Stimulated activated CD8-positive, alpha-beta memory T cell treated with anti-CD3 and anti-CD28 coated beads, Interleukin-12 subunit alpha, Interleukin-12 subunit beta, amount 100 ng/mL, for 24 hours (primary cell): ENCODE data around the gene RNASEH1.
"Not testable (repeated sequence)": the region's sequence is repeated elsewhere in the genome, so short reads cannot be mapped to it uniquely, and the experiment has no call there.

Experiments
- DNase-seq: peaks from one replicate; pipeline ENCODE4 v3.0.0-alpha.2; 2020; ENCODE audit errors: extremely low read depth

Gene RNASEH1

GRCh38 chr2:3519255-3520205, 38.6 kb downstream of the RNASEH1 start, which contains the start of gene ADI1:
TSS of gene ADI1 (minus strand) at chr2:3519531. CDS start at chr2:3519487, 44 bp downstream.
- DNase-seq, result peak; percentile 38

GRCh38 chr2:3518496-3519254, 39.5 kb downstream of the RNASEH1 start:
- DNase-seq, result peak; percentile 98

- DNase-seq, result no peak
Measured at GRCh38 chr2:3517948-3518495, 40.1 kb downstream of the RNASEH1 start.

GRCh38 chr2:3516831-3517230, 41.3 kb downstream of the RNASEH1 start:
- no peak for DNase-seq

GRCh38 chr2:3515438-3515837, 42.7 kb downstream of the RNASEH1 start:
- not testable (repeated sequence) for DNase-seq

- no peak for DNase-seq
Measured at GRCh38 chr2:3513026-3513810, 44.9 kb downstream of the RNASEH1 start.

DNA sequence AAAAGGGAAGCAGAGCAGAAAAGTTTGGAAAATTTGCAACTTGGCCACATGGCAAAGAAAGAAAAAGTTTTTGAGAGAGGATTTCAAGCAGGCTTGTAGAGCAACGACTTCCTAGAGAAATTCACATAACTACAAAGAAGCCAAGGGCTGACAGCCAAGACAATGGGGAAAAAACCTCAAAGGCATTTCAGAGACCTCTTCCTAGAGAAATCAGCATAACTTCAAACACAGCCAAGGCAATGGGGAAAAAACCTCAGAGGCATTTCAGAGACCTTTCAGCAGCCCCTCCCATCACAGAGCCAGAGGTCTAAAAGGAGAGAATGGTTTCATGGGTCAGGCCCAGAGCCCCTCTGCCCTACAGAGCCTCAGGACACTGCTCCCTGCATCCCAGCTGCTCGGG, 46.0 kb downstream of the RNASEH1 start:
- no peak for DNase-seq

- no peak for DNase-seq
Measured at GRCh38 chr2:3505771-3506170, 52.4 kb downstream of the RNASEH1 start.

GRCh38 chr2:3504741-3505140, 53.4 kb downstream of the RNASEH1 start:
- DNase-seq, result no peak

GRCh38 chr2:3503483-3503882, 54.6 kb downstream of the RNASEH1 start:
- no peak for DNase-seq

DNA sequence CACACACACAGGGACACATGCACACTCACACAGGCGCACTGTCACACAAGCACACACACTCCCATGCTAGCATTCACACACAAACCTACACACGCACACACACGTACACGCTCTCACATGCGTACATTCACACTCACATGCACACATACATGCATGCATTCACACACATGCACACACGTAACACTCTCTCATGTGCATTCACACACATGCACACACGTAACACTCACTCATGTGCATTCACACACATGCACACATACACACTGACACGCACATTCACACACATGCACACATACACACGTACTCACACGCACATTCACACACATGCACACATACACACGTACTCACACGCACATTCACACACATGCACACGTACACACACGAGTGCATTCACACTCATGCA, 55.1 kb downstream of the RNASEH1 start:
- DNase-seq, result no peak

DNA sequence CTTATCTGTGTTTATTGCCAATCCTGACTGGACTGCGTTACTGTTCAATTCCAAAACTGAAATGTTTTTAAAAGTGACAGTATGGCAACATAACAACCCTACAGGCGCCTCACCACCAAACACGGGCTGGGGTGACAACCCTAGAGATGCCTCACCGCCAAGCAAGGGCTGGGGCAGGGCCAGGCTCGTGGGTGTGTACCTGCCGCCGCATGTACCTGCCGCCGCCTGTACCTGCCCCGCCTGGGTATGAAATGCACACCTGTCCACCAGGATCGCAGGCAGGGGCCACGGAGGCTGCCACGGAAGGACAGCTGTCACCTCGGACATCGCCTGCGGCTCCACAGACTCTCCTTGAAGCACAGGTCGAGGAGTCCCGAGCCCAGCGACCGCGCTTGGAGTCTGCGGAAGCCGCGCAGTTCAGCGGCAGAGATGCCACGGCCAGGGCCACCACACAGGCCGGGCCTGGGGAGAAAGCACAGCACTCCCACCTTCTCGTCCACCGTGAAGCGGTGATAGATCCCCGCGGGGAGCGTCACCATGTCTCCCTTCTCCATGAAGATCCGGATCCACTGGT, 57.7 kb downstream of the RNASEH1 start:
- no peak for DNase-seq

DNA sequence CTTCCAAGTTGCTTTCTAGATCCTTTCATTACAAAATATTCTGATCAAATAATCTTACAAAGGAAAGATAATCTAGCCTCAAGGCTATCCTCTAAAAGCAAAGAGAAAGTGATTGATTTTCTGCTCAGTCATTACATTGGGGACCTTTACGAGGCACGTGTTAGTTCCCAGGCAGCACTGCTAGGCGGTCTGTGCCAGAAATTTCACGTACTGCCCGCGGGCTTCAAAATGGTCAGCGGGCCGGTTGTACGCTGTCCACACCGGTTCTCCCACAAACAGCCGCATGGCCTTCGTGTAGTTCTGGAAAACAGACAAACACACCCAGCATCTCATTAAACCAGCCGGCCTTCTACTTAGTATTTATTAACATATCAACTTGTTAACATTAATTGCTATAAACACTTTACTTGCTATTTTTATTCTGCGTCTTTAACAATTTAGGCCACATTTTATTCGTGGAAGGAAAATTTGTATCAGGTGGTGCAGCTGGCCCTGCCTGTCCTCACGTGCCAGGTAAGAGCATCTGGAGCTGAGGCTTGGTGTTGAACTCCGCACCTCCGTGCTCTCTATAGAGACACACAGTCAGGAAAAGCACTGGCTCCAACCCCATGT, 59.2 kb downstream of the RNASEH1 start:
- DNase-seq, result no peak

GRCh38 chr2:3496708-3497080, 61.4 kb downstream of the RNASEH1 start:
- DNase-seq, result not testable (repeated sequence)
